Ishikawa (cell line): ENCODE results near the gene KIF5C.

Source experiments
- CEBPB ChIP-seq: IDR thresholded peaks from 2 replicates; pipeline ENCODE4 v1.6.1; 2012
- EP300 ChIP-seq: IDR thresholded peaks from 2 replicates; pipeline ENCODE4 v1.6.1; 2012; ENCODE audit warnings: borderline replicate concordance
- FOXM1 ChIP-seq: IDR thresholded peaks from 2 replicates; pipeline ENCODE4 v1.6.1; 2012; ENCODE audit warnings: low read depth, borderline replicate concordance
- RAD21 ChIP-seq: IDR thresholded peaks from 2 replicates; pipeline ENCODE4 v1.6.1; 2012; ENCODE audit warnings: low read depth
- TAF1 ChIP-seq: IDR thresholded peaks from 2 replicates; pipeline ENCODE4 v1.6.1; 2012; ENCODE audit warnings: low read depth, mild to moderate bottlenecking
- YY1 ChIP-seq: IDR thresholded peaks from 2 replicates; pipeline ENCODE4 v1.6.1; 2012; ENCODE audit warnings: low read depth
- TF ChIP-seq, protein P1 (sequence below): IDR thresholded peaks from 2 replicates; pipeline ENCODE4 v1.6.1; 2012
- TF ChIP-seq, protein P2 (sequence below): IDR thresholded peaks from 2 replicates; pipeline ENCODE4 v1.6.1; 2012
- TF ChIP-seq, protein P3 (sequence below): IDR thresholded peaks from 2 replicates; pipeline ENCODE4 v1.6.1; 2012; ENCODE audit warnings: low read depth, mild to moderate bottlenecking

DNA sequence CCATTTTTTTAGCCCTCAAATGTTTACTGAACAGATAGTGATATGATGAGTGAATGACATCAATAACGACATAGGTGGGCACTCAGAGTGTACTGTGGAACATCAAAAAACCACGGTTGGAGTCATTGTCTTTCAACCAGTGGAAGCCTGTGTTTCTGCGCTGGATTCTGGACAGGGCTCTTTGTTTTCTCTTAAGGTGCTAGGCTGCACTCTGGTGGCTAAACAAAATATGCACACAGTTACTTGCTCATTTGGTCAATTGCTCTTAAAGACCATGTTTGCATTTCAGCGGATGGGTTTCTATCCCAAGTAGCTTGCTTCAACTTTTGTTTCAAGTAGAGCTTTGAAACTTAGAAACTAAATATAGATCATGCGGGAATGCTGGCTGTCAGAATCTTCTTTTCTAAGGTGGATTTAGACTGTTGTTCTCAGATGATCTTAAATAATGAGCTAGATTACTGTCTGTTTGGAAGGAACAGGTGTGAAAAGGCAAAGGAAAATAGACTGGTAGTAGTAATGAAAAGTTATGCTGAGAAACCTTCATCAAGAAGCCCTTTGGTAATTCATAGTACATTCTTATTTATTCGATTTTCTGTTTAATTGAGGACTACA is 115.0 kb downstream of the KIF5C start:
- TF ChIP-seq, protein P1, sequence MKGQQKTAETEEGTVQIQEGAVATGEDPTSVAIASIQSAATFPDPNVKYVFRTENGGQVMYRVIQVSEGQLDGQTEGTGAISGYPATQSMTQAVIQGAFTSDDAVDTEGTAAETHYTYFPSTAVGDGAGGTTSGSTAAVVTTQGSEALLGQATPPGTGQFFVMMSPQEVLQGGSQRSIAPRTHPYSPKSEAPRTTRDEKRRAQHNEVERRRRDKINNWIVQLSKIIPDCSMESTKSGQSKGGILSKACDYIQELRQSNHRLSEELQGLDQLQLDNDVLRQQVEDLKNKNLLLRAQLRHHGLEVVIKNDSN, result no peak
- TF ChIP-seq EP300, result no peak
- TF ChIP-seq, protein P2, sequence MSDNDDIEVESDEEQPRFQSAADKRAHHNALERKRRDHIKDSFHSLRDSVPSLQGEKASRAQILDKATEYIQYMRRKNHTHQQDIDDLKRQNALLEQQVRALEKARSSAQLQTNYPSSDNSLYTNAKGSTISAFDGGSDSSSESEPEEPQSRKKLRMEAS, result no peak
- TF ChIP-seq RAD21, result peak; percentile 90
- TF ChIP-seq CEBPB, result no peak
- TF ChIP-seq, protein P3, sequence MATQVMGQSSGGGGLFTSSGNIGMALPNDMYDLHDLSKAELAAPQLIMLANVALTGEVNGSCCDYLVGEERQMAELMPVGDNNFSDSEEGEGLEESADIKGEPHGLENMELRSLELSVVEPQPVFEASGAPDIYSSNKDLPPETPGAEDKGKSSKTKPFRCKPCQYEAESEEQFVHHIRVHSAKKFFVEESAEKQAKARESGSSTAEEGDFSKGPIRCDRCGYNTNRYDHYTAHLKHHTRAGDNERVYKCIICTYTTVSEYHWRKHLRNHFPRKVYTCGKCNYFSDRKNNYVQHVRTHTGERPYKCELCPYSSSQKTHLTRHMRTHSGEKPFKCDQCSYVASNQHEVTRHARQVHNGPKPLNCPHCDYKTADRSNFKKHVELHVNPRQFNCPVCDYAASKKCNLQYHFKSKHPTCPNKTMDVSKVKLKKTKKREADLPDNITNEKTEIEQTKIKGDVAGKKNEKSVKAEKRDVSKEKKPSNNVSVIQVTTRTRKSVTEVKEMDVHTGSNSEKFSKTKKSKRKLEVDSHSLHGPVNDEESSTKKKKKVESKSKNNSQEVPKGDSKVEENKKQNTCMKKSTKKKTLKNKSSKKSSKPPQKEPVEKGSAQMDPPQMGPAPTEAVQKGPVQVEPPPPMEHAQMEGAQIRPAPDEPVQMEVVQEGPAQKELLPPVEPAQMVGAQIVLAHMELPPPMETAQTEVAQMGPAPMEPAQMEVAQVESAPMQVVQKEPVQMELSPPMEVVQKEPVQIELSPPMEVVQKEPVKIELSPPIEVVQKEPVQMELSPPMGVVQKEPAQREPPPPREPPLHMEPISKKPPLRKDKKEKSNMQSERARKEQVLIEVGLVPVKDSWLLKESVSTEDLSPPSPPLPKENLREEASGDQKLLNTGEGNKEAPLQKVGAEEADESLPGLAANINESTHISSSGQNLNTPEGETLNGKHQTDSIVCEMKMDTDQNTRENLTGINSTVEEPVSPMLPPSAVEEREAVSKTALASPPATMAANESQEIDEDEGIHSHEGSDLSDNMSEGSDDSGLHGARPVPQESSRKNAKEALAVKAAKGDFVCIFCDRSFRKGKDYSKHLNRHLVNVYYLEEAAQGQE, result no peak
- TF ChIP-seq TAF1, result no peak
- no peak for TF ChIP-seq YY1
- no peak for TF ChIP-seq FOXM1
